SK-N-SH (cell line): ENCODE results near the gene HIF1A. TPM values are rescaled to one million over a fixed set of nuclear protein-coding genes. Genes with fewer than 3 reads are reported as not detected.

Experiments
- CTCF ChIA-PET: fragments of 300-600, 350-600 bp; formaldehyde crosslinking; extraction: SDS; loops from one replicate; lab custom pipeline; 2021; lab: Yijun Ruan, JAX
- POLR2A ChIA-PET: fragments of 350-600 bp; sonication (Branson Sonifier 250); formaldehyde crosslinking; extraction: SDS; loops from one replicate; lab custom pipeline; 2020; ENCODE audit warnings: antibody characterized with exemption, inconsistent platforms; lab: Yijun Ruan, JAX
- DNase-seq: peaks from one replicate; pipeline ENCODE4 v3.0.0; 2012
- H2AFZ ChIP-seq: fragments of 200-600 bp; sonication (generic); 2 replicates; pipeline ENCODE4 v1.8.1; 2016; ENCODE audit warnings: antibody characterized with exemption, mild to moderate bottlenecking, low read depth
- H3F3A ChIP-seq: fragments of 200-600 bp; sonication (generic); replicated peaks from 2 replicates; pipeline ENCODE3; 2016; ENCODE audit warnings: antibody characterized with exemption, mild to moderate bottlenecking; ENCODE audit not compliant: insufficient read depth
- H3K27ac ChIP-seq, 2 experiments: fragments of 200-500 bp in 1 of 2; fragments of 200-600 bp in 1 of 2; sonication (Bioruptor generic) in 1 of 2; sonication (generic), shearing (Covaris generic) in 1 of 2; 2 replicates each; pipeline versions ENCODE4 v1.5.1 to v1.6.1; 2014 to 2016; ENCODE audit warnings: low read depth in 2 of 2, inconsistent platforms in 1 of 2, low read length in 1 of 2, mild to moderate bottlenecking in 1 of 2, mixed read lengths in 1 of 2
- H3K27me3 ChIP-seq: fragments of 200-600 bp; sonication (generic), shearing (Covaris generic); 2 replicates; pipeline ENCODE4 v1.6.1; 2016; ENCODE audit warnings: mixed run types; ENCODE audit not compliant: insufficient read depth
- H3K36me3 ChIP-seq, 2 experiments: fragments of 200-500 bp in 1 of 2; fragments of 200-600 bp in 1 of 2; sonication (Bioruptor generic) in 1 of 2; sonication (generic) in 1 of 2; replicated peaks in 1 of 2; 2 replicates each; pipeline versions ENCODE3 to v1.5.1; 2014 to 2016; ENCODE audit warnings: low read length in 1 of 2, mild to moderate bottlenecking in 1 of 2; ENCODE audit not compliant: insufficient read depth in 2 of 2, control insufficient read depth in 1 of 2
- H3K4me1 ChIP-seq, 2 experiments: fragments of 200-500 bp in 1 of 2; fragments of 200-600 bp in 1 of 2; sonication (Bioruptor generic) in 1 of 2; sonication (generic), shearing (Covaris generic) in 1 of 2; 2 replicates each; pipeline versions ENCODE4 v1.5.1 to v1.6.1; 2014 to 2016; ENCODE audit warnings: low read depth in 1 of 2, low read length in 1 of 2, mixed run types in 1 of 2; ENCODE audit not compliant: insufficient read depth in 2 of 2, control insufficient read depth in 1 of 2
- H3K4me2 ChIP-seq: fragments of 200-600 bp; sonication (generic), shearing (Covaris generic); 2 replicates; pipeline ENCODE4 v1.6.1; 2017; ENCODE audit warnings: mixed run types
- H3K4me3 ChIP-seq, 2 experiments: fragments of 200-500 bp in 1 of 2; fragments of 200-600 bp in 1 of 2; sonication (Bioruptor generic) in 1 of 2; sonication (generic), shearing (Covaris generic) in 1 of 2; 2 replicates each; pipeline versions ENCODE4 v1.5.1 to v1.8.1; 2014 to 2016; ENCODE audit warnings: low read depth in 2 of 2, inconsistent platforms in 1 of 2, low read length in 1 of 2, mild to moderate bottlenecking in 1 of 2, mixed read lengths in 1 of 2, moderate library complexity in 1 of 2
- H3K79me2 ChIP-seq: fragments of 200-600 bp; sonication (generic); 2 replicates; pipeline ENCODE4 v1.8.1; 2017; ENCODE audit warnings: mild to moderate bottlenecking; ENCODE audit not compliant: insufficient read depth
- H3K9ac ChIP-seq: fragments of 200-600 bp; sonication (generic); 2 replicates; pipeline ENCODE4 v1.6.1; 2017; ENCODE audit warnings: mixed run types
- H3K9me2 ChIP-seq: fragments of 200-600 bp; sonication (generic); 2 replicates; pipeline ENCODE4 v1.6.1; 2017; ENCODE audit warnings: mixed run types
- H3K9me3 ChIP-seq: fragments of 200-600 bp; sonication (generic); 2 replicates; pipeline ENCODE4 v1.6.1; 2017; ENCODE audit warnings: mixed run types, mild to moderate bottlenecking, moderate library complexity
- H4K20me1 ChIP-seq: fragments of 200-600 bp; sonication (generic); 2 replicates; pipeline ENCODE4 v1.6.1; 2017; ENCODE audit warnings: mild to moderate bottlenecking, mixed run types; ENCODE audit not compliant: insufficient read depth
- ELF1 ChIP-seq: IDR thresholded peaks from 2 replicates; pipeline ENCODE4 v1.4.0; 2012
- EZH2phosphoT487 ChIP-seq: fragments of 200-600 bp; sonication (generic); IDR thresholded peaks from 2 replicates; pipeline ENCODE4 v1.6.1; 2017; ENCODE audit warnings: low read depth, mixed run types, mild to moderate bottlenecking, antibody characterized with exemption, moderate library complexity, borderline replicate concordance
- FOSL2 ChIP-seq: IDR thresholded peaks from 2 replicates; pipeline ENCODE4 v1.4.0; 2012; ENCODE audit warnings: low read depth, mild to moderate bottlenecking, moderate library complexity, borderline replicate concordance
- FOXM1 ChIP-seq: IDR thresholded peaks from 2 replicates; pipeline ENCODE4 v1.4.0; 2012; ENCODE audit warnings: low read depth, mild to moderate bottlenecking
- GABPA ChIP-seq: IDR thresholded peaks from 2 replicates; pipeline ENCODE4 v1.4.0; 2012; ENCODE audit warnings: low read depth, mild to moderate bottlenecking
- IRF3 ChIP-seq: fragments of 150-350 bp; IDR thresholded peaks from 2 replicates; pipeline ENCODE4 v1.6.1; 2016; ENCODE audit warnings: mild to moderate bottlenecking, low read depth, low read length
- MEF2A ChIP-seq: IDR thresholded peaks from 2 replicates; pipeline ENCODE4 v1.4.0; 2012; ENCODE audit warnings: low read depth, borderline replicate concordance
- MXI1 ChIP-seq: IDR thresholded peaks from 2 replicates; pipeline ENCODE4 v1.6.1; 2012; ENCODE audit warnings: mild to moderate bottlenecking, low read depth, low read length, improper control_type of control experiment
- NFIC ChIP-seq: IDR thresholded peaks from 2 replicates; pipeline ENCODE4 v1.4.0; 2012; ENCODE audit warnings: borderline replicate concordance
- SIN3A ChIP-seq: IDR thresholded peaks from 2 replicates; pipeline ENCODE4 v1.6.1; 2012; ENCODE audit warnings: low read depth, mild to moderate bottlenecking, low read length, moderate library complexity, borderline replicate concordance
- SMC3 ChIP-seq: IDR thresholded peaks from 2 replicates; pipeline ENCODE4 v1.6.1; 2012; ENCODE audit warnings: low read depth, low read length, improper control_type of control experiment
- USF1 ChIP-seq: IDR thresholded peaks from 2 replicates; pipeline ENCODE4 v1.4.0; 2012; ENCODE audit warnings: low read depth, borderline replicate concordance
- YY1 ChIP-seq: IDR thresholded peaks from 2 replicates; pipeline ENCODE4 v1.4.0; 2012; ENCODE audit warnings: low read depth, mild to moderate bottlenecking
- WGBS: methylation state at CpG from one replicate; pipeline ENCODE4 v1.1.6; 2017; ENCODE audit warnings: low lambda C conversion rate; 5-methylcytosine and 5-hydroxymethylcytosine counted together
- polyA plus RNA-seq, 3 experiments: library from polyadenylated mRNA; depleted of rRNA; stranded (reverse); fragments of >200 nt; gene quantifications; 2 replicates each; pipeline ENCODE4 v1.2.3, GENCODE V29; 2012

HIF1A gene
- polyA plus RNA-seq, 1 of the 3 experiments (the other 2 are of a cell fraction): 20.8 TPM

GRCh38 chr14:61747342-61747741, 52.0 kb downstream of the HIF1A start (continued):
- TF ChIP-seq IRF3: no peak

- Histone ChIP-seq H3K4me1 (peaks cover 0 to 4% of the 10 kb centered on the region in 2 experiments; a peak in 1 of 4 replicates), H3K27me3 (no peaks in the 10 kb centered on the region), H3K27ac (no peak overlapping the region), H3K9ac (no peak overlapping the region), H2AFZ (no peak overlapping the region), H3F3A (peaks cover 28% of the 10 kb centered on the region), H4K20me1 (no peaks in the 10 kb centered on the region), H3K9me3 (no peaks in the 10 kb centered on the region), H3K4me3 (no peak overlapping the region), H3K9me2 (no peaks in the 10 kb centered on the region), H3K4me2 (no peak overlapping the region), H3K79me2 (peaks cover 4% of the 10 kb centered on the region; the same call in 1 of the 2 replicates), H3K36me3 (peaks cover 52 to 67% of the 10 kb centered on the region in 2 experiments)
- DNase-seq: no peak
- 75% methylated on average over 3 of the region's 3 CpGs for WGBS
- ChIA-PET CTCF (interaction anchor here (0.6 to 2.3 kb wide), 5 partner anchors 18 to 292 kb away, joined by 3 to 9 read pairs (median 3); no protein-coding TSS in a partner anchor), POLR2A (interaction anchor here (1.4 kb wide), 1 partner anchor 13 kb away, joined by 5 read pairs; the partner anchor contains the start of gene SNAPC1)
- TF ChIP-seq SIN3A: no peak
- TF ChIP-seq FOSL2: no peak
- TF ChIP-seq NFIC: no peak
- no peak for TF ChIP-seq YY1
- TF ChIP-seq GABPA: no peak
- no peak for TF ChIP-seq USF1
- no peak for TF ChIP-seq FOXM1
These were observed 54.0 kb downstream of the HIF1A start for GRCh38 chr14:61749264-61749663.

- Histone ChIP-seq H3K4me3 (no peak overlapping the region), H3K27me3 (no peaks in the 10 kb centered on the region), H3K4me2 (no peak overlapping the region), H3K79me2 (peaks cover 4% of the 10 kb centered on the region; the same call in 1 of the 2 replicates), H3K9me3 (no peaks in the 10 kb centered on the region), H3F3A (peaks cover 24% of the 10 kb centered on the region), H3K9ac (no peak overlapping the region), H4K20me1 (no peaks in the 10 kb centered on the region)
- no peak for DNase-seq
- WGBS: 74% methylated on average over 3 of the region's 3 CpGs
- ChIA-PET POLR2A (interaction anchor here (1.4 kb wide), 1 partner anchor 12 kb away, joined by 5 read pairs; the partner anchor contains the start of gene SNAPC1), CTCF (interaction anchor here (0.6 to 2.3 kb wide), 6 partner anchors 13 to 293 kb away, joined by 3 to 9 read pairs (median 3); no protein-coding TSS in a partner anchor)
- TF ChIP-seq SMC3 (no peak), MXI1 (no peak), MEF2A (no peak), ELF1 (no peak), EZH2phosphoT487 (no peak)
- TF ChIP-seq, all 33 proteins: peak for 0
- Histone ChIP-seq H3K36me3 (peaks cover 46 to 64% of the 10 kb centered on the region in 2 experiments), H2AFZ (no peak overlapping the region), H3K27ac (no peak overlapping the region), H3K4me1 (peaks cover 0 to 10% of the 10 kb centered on the region in 2 experiments; a peak in 1 of 4 replicates), H3K9me2 (no peaks in the 10 kb centered on the region)
These were observed 54.6 kb downstream of the HIF1A start for GRCh38 chr14:61749867-61750266.
